NCI-H526 (cell line): ENCODE data around the gene PPL.
A peak's percentile ranks its signal among the peaks of the same experiment; 100 is the strongest.
"Not testable (repeated sequence)": the region's sequence is repeated elsewhere in the genome, so short reads cannot be mapped to it uniquely, and the experiment has no call there.

ENCODE experiments used
- DNase-seq, 2 experiments: peaks; one replicate each; lab custom pipeline; 2025; lab: John Stamatoyannopoulos, UW

Gene PPL

GRCh38 chr16:4958510-4959438, 21.8 kb upstream of the PPL start:
- no peak for DNase-seq

GRCh38 chr16:4957720-4958509, 21.0 kb upstream of the PPL start, which contains the start of gene SEC14L5:
Gene SEC14L5, plus strand, starts transcription at chr16:4958330. Its CDS starts 994 bp downstream, at chr16:4959324.
- peak; percentile 90 to 98 for DNase-seq

GRCh38 chr16:4957420-4957719, 20.4 kb upstream of the PPL start:
- DNase-seq = no peak

GRCh38 chr16:4954714-4955113, 17.8 kb upstream of the PPL start:
- no peak for DNase-seq

- DNase-seq = not testable (repeated sequence)
Measured at GRCh38 chr16:4951583-4951982, 14.6 kb upstream of the PPL start.

- DNase-seq = no peak
Measured at GRCh38 chr16:4949986-4950385, 13.0 kb upstream of the PPL start.

- DNase-seq = no peak
Measured at GRCh38 chr16:4948903-4949766, 12.2 kb upstream of the PPL start.

- no peak for DNase-seq
Measured at GRCh38 chr16:4947722-4948503, 11.0 kb upstream of the PPL start.

- no peak for DNase-seq
Measured at GRCh38 chr16:4946917-4947316, 10.0 kb upstream of the PPL start.

- no peak for DNase-seq
Measured at GRCh38 chr16:4945560-4946502, 8.9 kb upstream of the PPL start.

GRCh38 chr16:4944333-4945281, 7.7 kb upstream of the PPL start:
- peak in 1 of 2 experiments; percentile 37 for DNase-seq

GRCh38 chr16:4942481-4942880, 5.5 kb upstream of the PPL start:
- DNase-seq = no peak

- DNase-seq = no peak
Measured at GRCh38 chr16:4940719-4941118, 3.8 kb upstream of the PPL start.

- no peak for DNase-seq
Measured at GRCh38 chr16:4938683-4939030, 1.7 kb upstream of the PPL start.

GRCh38 chr16:4937782-4938682, 1.1 kb upstream of the PPL start:
- DNase-seq = no peak

- peak in 1 of 2 experiments; percentile 60 for DNase-seq
Measured at GRCh38 chr16:4936181-4936990, 562 bp downstream of the PPL start.

GRCh38 chr16:4935241-4935855, 1.6 kb downstream of the PPL start:
- no peak for DNase-seq
